ENCODE results near the gene ZNF829.

DNA sequence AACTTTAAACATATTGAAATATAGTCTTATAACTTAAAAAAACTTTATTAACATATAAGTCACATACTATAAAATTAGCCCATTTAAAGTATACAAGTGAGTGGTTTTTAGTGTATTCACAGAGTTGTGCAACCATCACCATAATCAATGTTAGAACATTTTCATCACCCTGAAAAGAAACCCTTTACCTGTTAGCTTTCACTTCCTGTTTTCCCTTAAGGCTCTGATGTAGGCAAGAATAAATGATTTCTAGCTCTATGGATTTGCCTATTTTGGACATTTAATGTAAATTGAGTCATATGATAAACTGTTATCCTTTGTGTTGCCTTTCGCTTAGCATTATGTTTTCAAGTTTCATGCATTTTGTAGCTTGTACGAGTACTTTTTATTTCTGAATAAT, 15.6 kb upstream of the ZNF829 start:
- TF ChIP-seq, protein P1, sequence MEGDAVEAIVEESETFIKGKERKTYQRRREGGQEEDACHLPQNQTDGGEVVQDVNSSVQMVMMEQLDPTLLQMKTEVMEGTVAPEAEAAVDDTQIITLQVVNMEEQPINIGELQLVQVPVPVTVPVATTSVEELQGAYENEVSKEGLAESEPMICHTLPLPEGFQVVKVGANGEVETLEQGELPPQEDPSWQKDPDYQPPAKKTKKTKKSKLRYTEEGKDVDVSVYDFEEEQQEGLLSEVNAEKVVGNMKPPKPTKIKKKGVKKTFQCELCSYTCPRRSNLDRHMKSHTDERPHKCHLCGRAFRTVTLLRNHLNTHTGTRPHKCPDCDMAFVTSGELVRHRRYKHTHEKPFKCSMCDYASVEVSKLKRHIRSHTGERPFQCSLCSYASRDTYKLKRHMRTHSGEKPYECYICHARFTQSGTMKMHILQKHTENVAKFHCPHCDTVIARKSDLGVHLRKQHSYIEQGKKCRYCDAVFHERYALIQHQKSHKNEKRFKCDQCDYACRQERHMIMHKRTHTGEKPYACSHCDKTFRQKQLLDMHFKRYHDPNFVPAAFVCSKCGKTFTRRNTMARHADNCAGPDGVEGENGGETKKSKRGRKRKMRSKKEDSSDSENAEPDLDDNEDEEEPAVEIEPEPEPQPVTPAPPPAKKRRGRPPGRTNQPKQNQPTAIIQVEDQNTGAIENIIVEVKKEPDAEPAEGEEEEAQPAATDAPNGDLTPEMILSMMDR (conservative IDR thresholded peaks at IDR 0.05) = no peak
- no peak for TF ChIP-seq ZFX (IDR thresholded peaks at IDR 0.05)
